GM23338 (cell line): Measurements from ENCODE around the gene SPTB. TPM values are rescaled to one million over a fixed set of nuclear protein-coding genes. Genes with fewer than 3 reads are reported as not detected.

Experiments
- ATAC-seq: fragments of 200-7000 bp; cut with Tn5 transposase; 3 replicates; pipeline ENCODE4 v1.9.1; 2020
- DNase-seq: peaks from one replicate; pipeline ENCODE4 v3.0.0-alpha.2; 2015; ENCODE audit warnings: low spot score
- H2AFZ ChIP-seq: fragments of 200-600 bp; sonication (generic); 2 replicates; pipeline ENCODE4 v1.8.0; 2016; ENCODE audit warnings: antibody characterized with exemption, mild to moderate bottlenecking, moderate library complexity
- H3F3A ChIP-seq: fragments of 200-600 bp; sonication (generic); replicated peaks from 2 replicates; pipeline ENCODE4 v1.8.0; 2017; ENCODE audit warnings: antibody characterized with exemption, mixed run types, low read depth
- H3K27ac ChIP-seq: fragments of 200-600 bp; sonication (generic); 2 replicates; pipeline ENCODE4 v1.6.1; 2016; ENCODE audit warnings: low read depth
- H3K27me3 ChIP-seq: fragments of 200-600 bp; sonication (generic); 2 replicates; pipeline ENCODE4 v1.8.0; 2016; ENCODE audit warnings: mild to moderate bottlenecking, mixed run types, moderate library complexity; ENCODE audit not compliant: insufficient read depth
- H3K36me3 ChIP-seq: fragments of 200-600 bp; sonication (generic); 2 replicates; pipeline ENCODE4 v1.8.0; 2016; ENCODE audit warnings: mild to moderate bottlenecking; ENCODE audit not compliant: insufficient read depth
- H3K4me1 ChIP-seq: fragments of 200-600 bp; sonication (generic); 2 replicates; pipeline ENCODE4 v1.8.0; 2016; ENCODE audit warnings: mild to moderate bottlenecking, moderate library complexity; ENCODE audit not compliant: insufficient read depth
- H3K4me2 ChIP-seq: fragments of 200-600 bp; sonication (generic); 2 replicates; pipeline ENCODE4 v1.7.1; 2017; ENCODE audit warnings: mixed run types
- H3K4me3 ChIP-seq: fragments of 200-600 bp; sonication (generic); 2 replicates; pipeline ENCODE4 v1.6.1; 2016; ENCODE audit warnings: mixed run types
- H3K79me2 ChIP-seq: fragments of 200-600 bp; sonication (generic); replicated peaks from 2 replicates; pipeline ENCODE4 v1.8.0; 2017; ENCODE audit warnings: mild to moderate bottlenecking; ENCODE audit not compliant: insufficient read depth
- H3K9me2 ChIP-seq: fragments of 200-600 bp; sonication (generic); 2 replicates; pipeline ENCODE4 v1.8.0; 2017; ENCODE audit not compliant: insufficient read depth
- H4K20me1 ChIP-seq: fragments of 200-600 bp; sonication (generic); replicated peaks from 2 replicates; pipeline ENCODE4 v1.8.0; 2017; ENCODE audit warnings: mild to moderate bottlenecking; ENCODE audit not compliant: insufficient read depth
- H3K27ac Mint-ChIP-seq: 2 replicates; pipeline ENCODE4 v1.8.0; 2020; ENCODE audit warnings: inconsistent platforms, mild to moderate bottlenecking, moderate library complexity, mixed read lengths
- H3K27me3 Mint-ChIP-seq: 3 replicates; pipeline ENCODE4 v1.8.0; 2022; ENCODE audit warnings: low read depth, mild to moderate bottlenecking, moderate library complexity, mixed read lengths, inconsistent platforms; ENCODE audit not compliant: insufficient read depth, poor library complexity
- H3K36me3 Mint-ChIP-seq: 3 replicates; pipeline ENCODE4 v1.8.0; 2021; ENCODE audit warnings: low read depth, mild to moderate bottlenecking, inconsistent platforms, moderate library complexity, mixed read lengths
- H3K4me1 Mint-ChIP-seq: 3 replicates; pipeline ENCODE4 v1.8.0; 2020; ENCODE audit warnings: mild to moderate bottlenecking, inconsistent platforms, mixed read lengths
- H3K4me3 Mint-ChIP-seq: 3 replicates; pipeline ENCODE4 v1.8.0; 2021; ENCODE audit warnings: moderate library complexity, mild to moderate bottlenecking, inconsistent platforms, mixed read lengths
- H3K9me3 Mint-ChIP-seq: 3 replicates; pipeline ENCODE4 v1.8.0; 2020; ENCODE audit warnings: moderate library complexity, mild to moderate bottlenecking, inconsistent platforms, mixed read lengths
- CREB1 ChIP-seq: fragments of 250-450 bp; sonication (Bioruptor Pico); IDR thresholded peaks from 2 replicates; pipeline ENCODE4 v1.5.0; 2020; ENCODE audit warnings: low read depth, mild to moderate bottlenecking, moderate library complexity
- CTCF ChIP-seq, 2 experiments: fragments of 200-600 bp in 1 of 2; sonication (generic) in 1 of 2; conservative IDR thresholded peaks; 2 replicates each; pipeline versions ENCODE4 v1.5.1 to v1.6.1; 2016 to 2017; ENCODE audit warnings: antibody characterized with exemption in 2 of 2, low read depth in 2 of 2, mild to moderate bottlenecking in 2 of 2, moderate library complexity in 1 of 2
- REST ChIP-seq: IDR thresholded peaks from one replicate; pipeline ENCODE4 v1.6.1; 2018; ENCODE audit warnings: antibody characterized with exemption; ENCODE audit not compliant: unreplicated experiment
- ZNF114 ChIP-seq: fragments of 250-450 bp; sonication (Bioruptor Pico); IDR thresholded peaks from 2 replicates; pipeline ENCODE4 v1.5.0; 2020; ENCODE audit warnings: mild to moderate bottlenecking, moderate library complexity
- polyA plus RNA-seq: library from polyadenylated mRNA; unstranded; fragments of >200 nt; fragmentation: Nextera tagmentation; extraction: Ambion mirVana; gene quantifications from 2 replicates; pipeline ENCODE4 v1.2.1, GENCODE V29; 2016
- total RNA-seq: library from RNA; depleted of rRNA; stranded (reverse); fragments of >200 nt; shearing (Covaris generic); gene quantifications from 2 replicates; pipeline ENCODE4 v1.2.3, GENCODE V29; 2014

The SPTB gene
- total and polyA plus RNA-seq, 2 experiments from 2014 or later: 1.1 to 1.9 TPM

GRCh38 chr14:64823305-64823861 lies 56.3 kb downstream of the SPTB start:
- Histone ChIP-seq H3K27me3 (no peaks in the 10 kb centered on the region), H3K4me2 (peak overlapping the region; percentile 56)

GRCh38 chr14:64821651-64822050 lies 58.1 kb downstream of the SPTB start:
- no peak overlapping the region for H3K27ac Mint-ChIP-seq
- ATAC-seq (no peak), DNase-seq (no peak)
- Histone ChIP-seq H3K36me3 (no peaks in the 10 kb centered on the region), H2AFZ (no peak overlapping the region), H3F3A (0 out of 2 replicates have a peak, but pooled peaks cover 4% of the 10 kb centered on the region), H3K27ac (no peak overlapping the region), H3K4me2 (no peak overlapping the region), H3K79me2 (no peaks in the 10 kb centered on the region), H3K9me2 (peaks cover 4% of the 10 kb centered on the region; the same call in 1 of the 2 replicates), H3K4me1 (peaks cover 3% of the 10 kb centered on the region; the same call in 1 of the 2 replicates), H3K4me3 (no peak overlapping the region), H4K20me1 (no peaks in the 10 kb centered on the region), H3K27me3 (no peaks in the 10 kb centered on the region)
- H3K36me3 Mint-ChIP-seq: no peaks in the 10 kb centered on the region
- H3K27me3 Mint-ChIP-seq: peaks cover 2% of the 10 kb centered on the region
- TF ChIP-seq REST: no peak
- peaks cover 27% of the 10 kb centered on the region for H3K4me1 Mint-ChIP-seq
- H3K4me3 Mint-ChIP-seq: no peak overlapping the region
- no peaks in the 10 kb centered on the region for H3K9me3 Mint-ChIP-seq

More at GRCh38 chr14:64823305-64823861, 56.3 kb downstream of the SPTB start:
- TF ChIP-seq ZNF114: no peak
- TF ChIP-seq CREB1 (CRISPR knock-in tag): peak; percentile 52
- TF ChIP-seq CTCF (conservative IDR thresholded peaks at IDR 0.05; ENCODE audit: low read depth in 2 of 2): peak; percentile 70 to 91
- ATAC-seq (peak; percentile 95), DNase-seq (peak; percentile 90)
- Histone ChIP-seq H3K36me3 (no peaks in the 10 kb centered on the region), H4K20me1 (no peaks in the 10 kb centered on the region), H3K79me2 (no peaks in the 10 kb centered on the region), H3K4me1 (peaks cover 3% of the 10 kb centered on the region; the same call in 1 of the 2 replicates), H3K4me3 (peak overlapping the region; percentile 32; the same call in 1 of the 2 replicates), H3K9me2 (peaks cover 4% of the 10 kb centered on the region; the same call in 1 of the 2 replicates), H3K27ac (no peak overlapping the region), H3F3A (0 out of 2 replicates have a peak, but pooled peaks cover 4% of the 10 kb centered on the region), H2AFZ (peak overlapping the region; percentile 91)
- Mint-ChIP-seq H3K9me3 (no peaks in the 10 kb centered on the region), H3K27me3 (peaks cover 2% of the 10 kb centered on the region), H3K36me3 (no peaks in the 10 kb centered on the region), H3K4me1 (peaks cover 27% of the 10 kb centered on the region), H3K27ac (no peak overlapping the region), H3K4me3 (peak overlapping the region; percentile 35; the same call in 1 of the 3 replicates)
